Loucy (cell line): Measurements from ENCODE around the gene ILDR1.

ENCODE experiments used
- H2AFZ ChIP-seq: fragments of 200-600 bp; sonication (generic); 2 replicates; pipeline ENCODE4 v1.6.0; 2016; ENCODE audit warnings: antibody characterized with exemption, mild to moderate bottlenecking, low read length, moderate library complexity
- H3F3A ChIP-seq: fragments of 200-600 bp; 2 replicates; pipeline ENCODE4 v1.6.0; 2016; ENCODE audit warnings: antibody characterized with exemption, low read depth, mild to moderate bottlenecking
- H3K27me3 ChIP-seq: fragments of 200-600 bp; sonication (generic); 2 replicates; pipeline ENCODE4 v1.6.1; 2014; ENCODE audit warnings: low read length, mild to moderate bottlenecking; ENCODE audit not compliant: insufficient read depth, poor library complexity, severe bottlenecking
- H3K36me3 ChIP-seq: fragments of 200-600 bp; sonication (generic); 2 replicates; pipeline ENCODE4 v1.6.1; 2016; ENCODE audit warnings: low read length; ENCODE audit not compliant: insufficient read depth
- H3K4me1 ChIP-seq: fragments of 200-600 bp; sonication (generic); 2 replicates; pipeline ENCODE4 v1.5.1; 2014; ENCODE audit warnings: low read length, mild to moderate bottlenecking; ENCODE audit not compliant: insufficient read depth, poor library complexity, severe bottlenecking
- H3K4me2 ChIP-seq: fragments of 200-600 bp; sonication (generic); 2 replicates; pipeline ENCODE4 v1.6.0; 2014; ENCODE audit warnings: antibody characterized with exemption, low read length, low read depth, mild to moderate bottlenecking; ENCODE audit not compliant: poor library complexity, severe bottlenecking
- H3K4me3 ChIP-seq: fragments of 200-600 bp; sonication (generic); 2 replicates; pipeline ENCODE4 v1.5.1; 2014; ENCODE audit warnings: low read length, mild to moderate bottlenecking, mixed read lengths; ENCODE audit not compliant: poor library complexity, severe bottlenecking
- H3K79me2 ChIP-seq: fragments of 200-600 bp; sonication (generic); 2 replicates; pipeline ENCODE4 v1.6.1; 2014; ENCODE audit warnings: low read length; ENCODE audit not compliant: insufficient read depth
- H3K9ac ChIP-seq: fragments of 200-600 bp; sonication (generic); 2 replicates; pipeline ENCODE4 v1.6.0; 2014; ENCODE audit warnings: mild to moderate bottlenecking, low read depth, low read length, moderate library complexity; ENCODE audit not compliant: poor library complexity, severe bottlenecking
- H3K9me2 ChIP-seq: fragments of 200-600 bp; sonication (generic); replicated peaks from 2 replicates; pipeline ENCODE4 v1.6.1; 2016; ENCODE audit warnings: low read depth, low read length, mixed read lengths
- H3K9me3 ChIP-seq: fragments of 200-600 bp; sonication (generic); 2 replicates; pipeline ENCODE4 v1.6.1; 2014; ENCODE audit warnings: mild to moderate bottlenecking, antibody characterized with exemption, low read length, low read depth; ENCODE audit not compliant: insufficient read depth
- H4K20me1 ChIP-seq: fragments of 200-600 bp; sonication (generic); 2 replicates; pipeline ENCODE4 v1.6.0; 2014; ENCODE audit warnings: antibody characterized with exemption, low read length, mild to moderate bottlenecking; ENCODE audit not compliant: insufficient read depth, poor library complexity, severe bottlenecking
- CTCF ChIP-seq: fragments of 200-600 bp; sonication (generic); conservative IDR thresholded peaks from 2 replicates; pipeline ENCODE4 v1.5.1; 2014; ENCODE audit warnings: mild to moderate bottlenecking, antibody characterized with exemption, low read length
- EZH2phosphoT487 ChIP-seq: fragments of 200-600 bp; IDR thresholded peaks from 2 replicates; pipeline ENCODE4 v1.6.1; 2018; ENCODE audit warnings: antibody characterized with exemption, mild to moderate bottlenecking, moderate library complexity, borderline replicate concordance

Gene ILDR1

GRCh38 chr3:122003606-122004005 lies 18.4 kb downstream of the ILDR1 start:
- Histone ChIP-seq H4K20me1 (no peaks in the 10 kb centered on the region), H3F3A (no peaks in the 10 kb centered on the region), H3K4me2 (peak overlapping the region; percentile 36), H3K9ac (peak overlapping the region; percentile 11), H3K36me3 (no peaks in the 10 kb centered on the region), H3K9me2 (no peaks in the 10 kb centered on the region), H3K9me3 (no peaks in the 10 kb centered on the region), H2AFZ (0 out of 2 replicates have a peak overlapping the region, but pooled peaks have one; percentile 41), H3K4me3 (no peak overlapping the region), H3K27me3 (no peaks in the 10 kb centered on the region), H3K4me1 (peaks cover 42% of the 10 kb centered on the region), H3K79me2 (no peaks in the 10 kb centered on the region)
- TF ChIP-seq CTCF = no peak
- TF ChIP-seq EZH2phosphoT487 = no peak

GRCh38 chr3:122003112-122003511 lies 18.9 kb downstream of the ILDR1 start:
- Histone ChIP-seq H2AFZ (no peak overlapping the region), H3K9ac (peak overlapping the region; percentile 11), H3K9me3 (no peaks in the 10 kb centered on the region), H4K20me1 (no peaks in the 10 kb centered on the region), H3K27me3 (no peaks in the 10 kb centered on the region), H3K36me3 (no peaks in the 10 kb centered on the region), H3K4me3 (no peak overlapping the region), H3F3A (no peaks in the 10 kb centered on the region), H3K4me1 (peaks cover 47% of the 10 kb centered on the region), H3K4me2 (peak overlapping the region; percentile 36), H3K9me2 (no peaks in the 10 kb centered on the region), H3K79me2 (no peaks in the 10 kb centered on the region)
- TF ChIP-seq EZH2phosphoT487 (no peak), CTCF (no peak)

- H3K4me3 ChIP-seq = no peak overlapping the region
- H3K4me2 ChIP-seq = peak overlapping the region; percentile 36
- H3K4me1 ChIP-seq = peaks cover 50% of the 10 kb centered on the region
- no peaks in the 10 kb centered on the region for H3K9me3 ChIP-seq
- no peak overlapping the region for H2AFZ ChIP-seq
- H4K20me1 ChIP-seq = no peaks in the 10 kb centered on the region
- peaks cover 2% of the 10 kb centered on the region; the same call in 1 of the 2 replicates for H3F3A ChIP-seq
- no peaks in the 10 kb centered on the region for H3K36me3 ChIP-seq
- H3K9ac ChIP-seq = no peak overlapping the region
- H3K9me2 ChIP-seq = no peaks in the 10 kb centered on the region
- no peaks in the 10 kb centered on the region for H3K27me3 ChIP-seq
- TF ChIP-seq CTCF (no peak), EZH2phosphoT487 (no peak)
- no peaks in the 10 kb centered on the region for H3K79me2 ChIP-seq
Measured at GRCh38 chr3:122002611-122003010, 19.4 kb downstream of the ILDR1 start.
